ENCODE data around the gene CELSR1.

The CELSR1 gene

DNA sequence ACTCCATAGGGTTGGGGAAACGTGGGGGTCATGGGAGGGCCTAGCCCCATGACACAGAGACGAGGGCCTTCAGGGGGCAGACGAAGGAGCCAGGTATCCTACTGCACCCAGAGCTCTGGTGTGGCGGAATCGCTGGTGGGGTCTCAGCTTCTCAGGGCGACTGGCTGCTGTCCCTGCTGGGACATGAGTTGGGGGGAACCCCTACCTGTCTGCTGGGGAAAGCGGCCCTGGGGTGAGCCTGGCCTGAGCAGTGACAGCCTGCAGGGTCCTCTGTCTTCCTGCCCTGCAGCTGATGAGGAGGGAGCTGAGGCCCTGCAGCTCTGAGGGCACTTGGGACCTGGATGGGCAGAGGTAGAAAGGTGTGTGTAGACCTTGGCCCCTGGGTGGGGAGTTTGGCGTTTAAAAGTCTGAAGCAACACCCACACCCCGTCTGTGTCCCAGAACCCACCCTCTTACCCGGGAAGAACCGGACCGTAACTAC, 49.2 kb upstream of the CELSR1 start:
- TF ChIP-seq CSDC2 (CRISPR knock-in tag; IDR thresholded peaks at IDR 0.05): no peak
- no peak for TF ChIP-seq OSR1 (CRISPR knock-in tag; IDR thresholded peaks at IDR 0.05)
- no peak for TF ChIP-seq ZFP30 (CRISPR knock-in tag; IDR thresholded peaks at IDR 0.05)
- TF ChIP-seq ZFP3 (CRISPR knock-in tag; IDR thresholded peaks at IDR 0.05): no peak
- ATAC-seq: no peak

- ATAC-seq: no peak
- TF ChIP-seq ZNF70 (CRISPR knock-in tag; IDR thresholded peaks at IDR 0.05) (no peak), TCF4 (CRISPR knock-in tag; IDR thresholded peaks at IDR 0.05; ENCODE audit: borderline replicate concordance) (no peak), GLIS3 (CRISPR knock-in tag; IDR thresholded peaks at IDR 0.05) (no peak), RARB (CRISPR knock-in tag; IDR thresholded peaks at IDR 0.05) (no peak)
Measured at GRCh38 chr22:46586123-46586519, 48.7 kb upstream of the CELSR1 start.

GRCh38 chr22:46585340-46586122, 48.1 kb upstream of the CELSR1 start:
- no peak for ATAC-seq
- TF ChIP-seq CREB5 (CRISPR knock-in tag; IDR thresholded peaks at IDR 0.05; ENCODE audit: low read depth) (no peak), ZFP30 (CRISPR knock-in tag; IDR thresholded peaks at IDR 0.05) (no peak), ZNF565 (CRISPR knock-in tag; conservative IDR thresholded peaks at IDR 0.05; ENCODE audit: low read depth) (no peak), RARB (CRISPR knock-in tag; IDR thresholded peaks at IDR 0.05) (no peak), OSR1 (CRISPR knock-in tag; IDR thresholded peaks at IDR 0.05) (no peak), PATZ1 (CRISPR knock-in tag; IDR thresholded peaks at IDR 0.05; ENCODE audit: borderline replicate concordance) (no peak), SNAI2 (CRISPR knock-in tag; IDR thresholded peaks at IDR 0.05) (no peak), TCF4 (CRISPR knock-in tag; IDR thresholded peaks at IDR 0.05; ENCODE audit: borderline replicate concordance) (no peak), BACH2 (CRISPR knock-in tag; IDR thresholded peaks at IDR 0.05; ENCODE audit: borderline replicate concordance) (no peak), PPARA (CRISPR knock-in tag; IDR thresholded peaks at IDR 0.05; ENCODE audit: borderline replicate concordance) (no peak), ARNTL (CRISPR knock-in tag; IDR thresholded peaks at IDR 0.05; ENCODE audit: borderline replicate concordance, low read depth) (no peak), ZC3H10 (CRISPR knock-in tag; IDR thresholded peaks at IDR 0.05) (no peak), ZNF8 (CRISPR knock-in tag; IDR thresholded peaks at IDR 0.05) (no peak), ESRRG (CRISPR knock-in tag; IDR thresholded peaks at IDR 0.05) (no peak)
- TF ChIP-seq, protein P1, sequence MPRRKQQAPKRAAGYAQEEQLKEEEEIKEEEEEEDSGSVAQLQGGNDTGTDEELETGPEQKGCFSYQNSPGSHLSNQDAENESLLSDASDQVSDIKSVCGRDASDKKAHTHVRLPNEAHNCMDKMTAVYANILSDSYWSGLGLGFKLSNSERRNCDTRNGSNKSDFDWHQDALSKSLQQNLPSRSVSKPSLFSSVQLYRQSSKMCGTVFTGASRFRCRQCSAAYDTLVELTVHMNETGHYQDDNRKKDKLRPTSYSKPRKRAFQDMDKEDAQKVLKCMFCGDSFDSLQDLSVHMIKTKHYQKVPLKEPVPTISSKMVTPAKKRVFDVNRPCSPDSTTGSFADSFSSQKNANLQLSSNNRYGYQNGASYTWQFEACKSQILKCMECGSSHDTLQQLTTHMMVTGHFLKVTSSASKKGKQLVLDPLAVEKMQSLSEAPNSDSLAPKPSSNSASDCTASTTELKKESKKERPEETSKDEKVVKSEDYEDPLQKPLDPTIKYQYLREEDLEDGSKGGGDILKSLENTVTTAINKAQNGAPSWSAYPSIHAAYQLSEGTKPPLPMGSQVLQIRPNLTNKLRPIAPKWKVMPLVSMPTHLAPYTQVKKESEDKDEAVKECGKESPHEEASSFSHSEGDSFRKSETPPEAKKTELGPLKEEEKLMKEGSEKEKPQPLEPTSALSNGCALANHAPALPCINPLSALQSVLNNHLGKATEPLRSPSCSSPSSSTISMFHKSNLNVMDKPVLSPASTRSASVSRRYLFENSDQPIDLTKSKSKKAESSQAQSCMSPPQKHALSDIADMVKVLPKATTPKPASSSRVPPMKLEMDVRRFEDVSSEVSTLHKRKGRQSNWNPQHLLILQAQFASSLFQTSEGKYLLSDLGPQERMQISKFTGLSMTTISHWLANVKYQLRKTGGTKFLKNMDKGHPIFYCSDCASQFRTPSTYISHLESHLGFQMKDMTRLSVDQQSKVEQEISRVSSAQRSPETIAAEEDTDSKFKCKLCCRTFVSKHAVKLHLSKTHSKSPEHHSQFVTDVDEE (CRISPR knock-in tag; IDR thresholded peaks at IDR 0.05): no peak

DNA sequence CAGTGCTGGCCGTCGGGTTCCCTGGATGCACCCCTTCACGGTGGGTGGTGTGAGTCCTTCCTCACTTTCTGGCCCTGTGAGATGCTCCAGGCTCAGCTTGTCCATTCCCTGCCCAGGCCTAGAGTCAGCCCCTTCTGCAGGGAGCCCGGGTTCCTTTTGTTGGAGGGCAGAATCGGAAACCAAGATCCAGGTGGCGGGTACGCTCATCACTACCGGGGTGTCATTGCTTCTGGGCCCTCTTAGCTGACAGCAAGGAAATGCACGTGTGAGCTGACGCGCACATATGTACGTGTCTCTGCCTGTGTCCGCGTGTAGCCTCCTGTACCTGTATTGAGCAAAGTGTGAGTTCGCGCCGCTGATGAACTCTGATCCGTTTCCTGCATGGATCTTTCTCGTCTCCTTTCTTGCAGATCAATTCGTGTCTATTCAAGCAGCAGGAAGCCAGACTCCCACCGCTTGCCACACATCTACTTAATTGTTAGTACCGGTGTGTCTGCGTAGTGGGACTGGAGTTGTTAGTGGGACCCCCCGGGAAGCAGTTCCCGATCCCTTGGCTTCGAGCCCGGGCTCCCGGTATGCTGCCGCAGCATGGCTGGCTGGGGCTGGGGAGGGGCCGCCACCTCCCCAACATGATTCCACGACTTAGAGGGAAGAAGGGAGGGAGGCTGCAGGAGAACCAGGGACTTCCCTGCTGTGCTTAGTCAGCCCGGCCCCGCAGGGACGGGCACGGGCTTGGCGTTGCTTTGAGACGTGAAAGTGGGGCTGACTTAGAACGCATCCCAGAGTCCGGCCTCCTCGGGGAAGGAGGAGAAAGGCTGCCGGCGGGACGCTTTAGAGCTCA, 46.9 kb upstream of the CELSR1 start:
- no peak for TF ChIP-seq ZNF8 (CRISPR knock-in tag; IDR thresholded peaks at IDR 0.05)
- TF ChIP-seq ESRRG (CRISPR knock-in tag; IDR thresholded peaks at IDR 0.05): no peak
- ATAC-seq: no peak

- TF ChIP-seq ZNF8 (CRISPR knock-in tag; IDR thresholded peaks at IDR 0.05) (no peak), ESRRG (CRISPR knock-in tag; IDR thresholded peaks at IDR 0.05) (no peak), ZFP3 (CRISPR knock-in tag; IDR thresholded peaks at IDR 0.05) (no peak)
- no peak for ATAC-seq
Measured at GRCh38 chr22:46583571-46583970, 46.2 kb upstream of the CELSR1 start.
